Measurements from ENCODE around the gene AGRN. TPM values are rescaled to one million over a fixed set of nuclear protein-coding genes. Genes with fewer than 3 reads are reported as not detected.

The AGRN gene
- total and polyA plus RNA-seq, 2 of the 4 experiments (the other 2 are of a cell fraction), result 8.1 to 115 TPM

DNA sequence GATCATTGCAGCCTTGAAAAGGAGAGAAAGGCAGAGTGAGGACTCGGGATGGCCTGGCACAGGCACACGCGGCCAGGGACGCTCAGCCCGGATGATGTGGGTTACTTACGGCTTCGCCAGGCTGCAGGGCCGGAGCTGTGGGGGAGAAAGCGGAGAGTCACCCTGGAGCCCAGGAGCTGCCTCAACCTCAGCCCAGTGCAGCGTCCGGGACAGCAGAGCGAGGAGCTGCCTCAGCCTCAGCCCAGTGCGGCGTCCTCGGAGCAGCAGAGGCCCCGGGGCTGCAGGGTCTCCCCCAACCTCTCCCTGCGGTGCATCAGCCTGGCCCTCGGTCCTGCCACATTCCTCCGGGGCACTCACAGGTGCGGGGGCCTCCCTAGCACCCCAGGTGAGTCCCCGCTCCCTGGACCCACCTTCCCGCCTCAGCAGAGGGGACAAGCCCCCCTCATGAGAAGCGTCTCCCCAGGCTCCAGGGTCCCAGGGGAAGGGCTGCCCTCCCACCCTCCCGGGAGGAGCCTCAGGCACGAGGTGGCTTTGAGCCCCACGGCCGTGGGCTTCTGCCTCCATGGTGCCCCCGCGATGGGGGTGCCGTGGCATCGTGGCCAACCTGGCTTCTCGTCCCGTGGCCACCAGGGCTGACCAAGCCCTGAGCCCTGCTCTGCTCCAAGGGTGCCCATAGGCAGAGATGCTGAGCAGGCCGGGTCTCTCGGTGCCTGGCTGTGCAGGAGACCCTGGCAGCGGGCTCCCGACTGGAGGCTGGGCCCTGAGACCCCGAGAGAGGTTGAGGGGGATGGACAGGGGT is 64.7 kb downstream of the AGRN start:
- BruUV-seq (replicated peaks), result no TSS peak
- H4K91ac ChIP-seq (ENCODE audit: insufficient read depth, low read depth, low read length), result no peak overlapping the region

More for the DNA sequence above, 64.7 kb downstream of the AGRN start:
- ChIA-PET CTCF (no interaction called here), POLR2A (ENCODE audit: unreplicated experiment) (no interaction called here)
- Histone ChIP-seq H4K5ac (ENCODE audit: low read depth, low read length) (no peak overlapping the region), H3K27ac (ENCODE audit: insufficient read depth, low read length) (no peak overlapping the region), H3K9me3 (ENCODE audit: control insufficient read depth, insufficient read depth, low read length) (no peaks in the 10 kb centered on the region), H3K79me1 (ENCODE audit: low read depth in 1 of 2, low read length in 2 of 2) (no peaks in the 10 kb centered on the region), H2BK20ac (ENCODE audit: low read depth, low read length) (no peak overlapping the region), H3K18ac (ENCODE audit: low read depth, low read length) (no peak overlapping the region), H3K4ac (ENCODE audit: low read depth, low read length) (no peak overlapping the region), H2AK5ac (ENCODE audit: low read depth, low read length) (no peak overlapping the region), H3K14ac (replicated peaks; ENCODE audit: low read depth, low read length) (no peak overlapping the region), H3K4me3 (ENCODE audit: insufficient read depth, low read depth, low read length) (no peak overlapping the region), H3K23ac (ENCODE audit: low read depth, low read length) (no peak overlapping the region), H2BK120ac (ENCODE audit: low read depth, low read length) (no peak overlapping the region), H3K9me1 (ENCODE audit: insufficient read depth, low read length) (no peaks in the 10 kb centered on the region), H2BK5ac (ENCODE audit: low read depth, low read length, poor library complexity, severe bottlenecking) (no peak overlapping the region), H2AFZ (replicated peaks; ENCODE audit: low read length, poor library complexity) (no peak overlapping the region), H3K4me1 (ENCODE audit: control insufficient read depth, insufficient read depth, low read length) (peaks cover 8% of the 10 kb centered on the region), H3K4me2 (ENCODE audit: low read depth, low read length) (no peak overlapping the region), H3K9ac (ENCODE audit: low read depth, low read length) (no peak overlapping the region), H3K27me3 (ENCODE audit: control insufficient read depth, insufficient read depth, low read length) (no peaks in the 10 kb centered on the region), H3K36me3 (ENCODE audit: control insufficient read depth, insufficient read depth, low read length) (peaks cover 4% of the 10 kb centered on the region), H2AK9ac (replicated peaks; ENCODE audit: low read depth, low read length, poor library complexity) (no peak overlapping the region), H4K8ac (ENCODE audit: low read depth in 2 of 2, low read length in 2 of 2) (no peak overlapping the region), H3K56ac (ENCODE audit: extremely low read depth, insufficient read depth, low read length) (no peak overlapping the region), H4K20me1 (ENCODE audit: insufficient read depth, low read length) (peaks cover 3% of the 10 kb centered on the region), H2BK15ac (ENCODE audit: low read depth, low read length) (no peak overlapping the region)
- DNase-seq (no peak), ATAC-seq (ENCODE audit: low read depth) (no peak)
- intact Hi-C loops (cut with micrococcal nuclease), result no loop called here
- WGBS, 2 experiments (ENCODE audit: extremely low coverage in 2 of 2, insufficient read length in 1 of 2), result 93% methylated on average over 24 of the region's 38 CpGs; no CpG with 5 or more reads in 1 of the 2 experiments
- in situ Hi-C loops (cut with MboI; ENCODE audit: low sequenced_read_pairs), result no loop called here
- dilution Hi-C loops (cut with HindIII; ENCODE audit: low sequenced_read_pairs, unreplicated experiment), result no loop called here
- TF ChIP-seq USF2 (IDR thresholded peaks at IDR 0.05; ENCODE audit: low read depth, low read length), result no peak
- TF ChIP-seq POLR2A (IDR thresholded peaks at IDR 0.05; ENCODE audit: low read depth, low read length), result no peak
- TF ChIP-seq, protein P1, sequence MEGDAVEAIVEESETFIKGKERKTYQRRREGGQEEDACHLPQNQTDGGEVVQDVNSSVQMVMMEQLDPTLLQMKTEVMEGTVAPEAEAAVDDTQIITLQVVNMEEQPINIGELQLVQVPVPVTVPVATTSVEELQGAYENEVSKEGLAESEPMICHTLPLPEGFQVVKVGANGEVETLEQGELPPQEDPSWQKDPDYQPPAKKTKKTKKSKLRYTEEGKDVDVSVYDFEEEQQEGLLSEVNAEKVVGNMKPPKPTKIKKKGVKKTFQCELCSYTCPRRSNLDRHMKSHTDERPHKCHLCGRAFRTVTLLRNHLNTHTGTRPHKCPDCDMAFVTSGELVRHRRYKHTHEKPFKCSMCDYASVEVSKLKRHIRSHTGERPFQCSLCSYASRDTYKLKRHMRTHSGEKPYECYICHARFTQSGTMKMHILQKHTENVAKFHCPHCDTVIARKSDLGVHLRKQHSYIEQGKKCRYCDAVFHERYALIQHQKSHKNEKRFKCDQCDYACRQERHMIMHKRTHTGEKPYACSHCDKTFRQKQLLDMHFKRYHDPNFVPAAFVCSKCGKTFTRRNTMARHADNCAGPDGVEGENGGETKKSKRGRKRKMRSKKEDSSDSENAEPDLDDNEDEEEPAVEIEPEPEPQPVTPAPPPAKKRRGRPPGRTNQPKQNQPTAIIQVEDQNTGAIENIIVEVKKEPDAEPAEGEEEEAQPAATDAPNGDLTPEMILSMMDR (conservative IDR thresholded peaks at IDR 0.05; ENCODE audit: low read depth, low read length), result no peak
- no peak for TF ChIP-seq CHD1 (IDR thresholded peaks at IDR 0.05; ENCODE audit: low read depth, low read length)
- TF ChIP-seq MXI1 (IDR thresholded peaks at IDR 0.05; ENCODE audit: borderline replicate concordance, low read depth, low read length), result no peak
- no peak for TF ChIP-seq BHLHE40 (IDR thresholded peaks at IDR 0.05; ENCODE audit: low read depth, low read length)

Measured in IMR-90 (cell line).